GM12878 (cell line): ENCODE results near the gene SLC4A3. TPM values are rescaled to one million over a fixed set of nuclear protein-coding genes. Genes with fewer than 3 reads are reported as not detected.

Experiments used
- ATAC-seq: fragments of 200-7000 bp; cut with Tn5 transposase; 3 replicates; pipeline ENCODE4 v1.9.1; 2020; ENCODE audit warnings: mild to moderate bottlenecking, moderate library complexity
- BruUV-seq: library from RNA; stranded (reverse); fragments of 400-500 nt; replicated peaks from 2 replicates; lab custom pipeline; 2021; lab: Mats Ljungman, UMichigan
- CTCF ChIA-PET: fragments of 300-600 bp; sonication (Branson Sonifier 250); formaldehyde crosslinking; extraction: SDS; loops from one replicate; lab custom pipeline; 2021; ENCODE audit warnings: inconsistent platforms; lab: Yijun Ruan, JAX
- POLR2A ChIA-PET: fragments of 350-600 bp; formaldehyde crosslinking; extraction: SDS; loops from one replicate; lab custom pipeline; 2021; ENCODE audit warnings: inconsistent platforms; lab: Charles Lee
- RAD21 ChIA-PET: fragments of 300-600 bp; sonication (Branson Sonifier 250); formaldehyde crosslinking; loops from one replicate; lab custom pipeline; 2023; ENCODE audit warnings: antibody characterized with exemption; ENCODE audit not compliant: unreplicated experiment; lab: Charles Lee
- SMC1A ChIA-PET: fragments of 300-600 bp; sonication (Branson Sonifier 250); formaldehyde crosslinking; loops from one replicate; lab custom pipeline; 2023; ENCODE audit not compliant: unreplicated experiment, uncharacterized antibody; lab: Charles Lee
- DNase-seq: peaks from one replicate; pipeline ENCODE4 v3.0.0-alpha.2; 2011; ENCODE audit warnings: low read depth, low spot score
- FAIRE-seq: peaks from 3 replicates; lab custom pipeline; 2011; peaks lifted over from hg19 to GRCh38; lab: Jason Lieb, UNC
- H2AFZ ChIP-seq: 2 replicates; pipeline ENCODE4 v1.6.0; 2011; ENCODE audit warnings: low read depth, low read length, control low read depth; ENCODE audit not compliant: control insufficient read depth
- H3K27ac ChIP-seq: 2 replicates; pipeline ENCODE4 v1.5.1; 2011; ENCODE audit warnings: control low read depth; ENCODE audit not compliant: control insufficient read depth, insufficient read depth
- H3K27me3 ChIP-seq, 2 experiments: replicated peaks in 1 of 2; 2 replicates each; pipeline versions ENCODE4 v1.6.0 to v1.6.1; 2011; ENCODE audit warnings: low read length in 1 of 2; ENCODE audit not compliant: control insufficient read depth in 2 of 2, insufficient read depth in 2 of 2
- H3K36me3 ChIP-seq, 2 experiments: 2 replicates each; pipeline ENCODE4 v1.5.1; 2011; ENCODE audit warnings: low read length in 1 of 2; ENCODE audit not compliant: control insufficient read depth in 2 of 2, insufficient read depth in 2 of 2
- H3K4me1 ChIP-seq: 2 replicates; pipeline ENCODE4 v1.6.1; 2011; ENCODE audit warnings: mild to moderate bottlenecking, low read length, moderate library complexity, mixed read lengths; ENCODE audit not compliant: control insufficient read depth, insufficient read depth
- H3K4me2 ChIP-seq: 2 replicates; pipeline ENCODE4 v1.6.0; 2011; ENCODE audit warnings: control low read depth; ENCODE audit not compliant: control insufficient read depth, insufficient read depth
- H3K4me3 ChIP-seq: fragments of 200-600 bp; sonication (generic); 2 replicates; pipeline ENCODE4 v1.5.1; 2016
- H3K79me2 ChIP-seq: 2 replicates; pipeline ENCODE4 v1.6.0; 2011; ENCODE audit warnings: low read length; ENCODE audit not compliant: control insufficient read depth, insufficient read depth
- H3K9ac ChIP-seq: 2 replicates; pipeline ENCODE4 v1.8.0; 2011; ENCODE audit warnings: low read length, control low read depth, mixed read lengths; ENCODE audit not compliant: control insufficient read depth, insufficient read depth
- H3K9me3 ChIP-seq: replicated peaks from 3 replicates; pipeline ENCODE4 v1.5.1; 2011; ENCODE audit warnings: mild to moderate bottlenecking, low read length; ENCODE audit not compliant: control insufficient read depth, insufficient read depth
- H4K20me1 ChIP-seq: 2 replicates; pipeline ENCODE4 v1.6.0; 2011; ENCODE audit not compliant: control insufficient read depth, insufficient read depth
- BRCA1 ChIP-seq: IDR thresholded peaks from 2 replicates; pipeline ENCODE4 v1.6.1; 2011; ENCODE audit warnings: low read depth, low read length, improper control_type of control experiment
- CHD4 ChIP-seq: fragments of 200-600 bp; sonication (generic); IDR thresholded peaks from 2 replicates; pipeline ENCODE4 v1.6.1; 2016; ENCODE audit warnings: mild to moderate bottlenecking
- KLF5 ChIP-seq: fragments of 450-650 bp; IDR thresholded peaks from 2 replicates; pipeline ENCODE4 v1.6.1; 2014; ENCODE audit warnings: mild to moderate bottlenecking; ENCODE audit not compliant: partially characterized antibody
- NR2C1 ChIP-seq: fragments of 450-650 bp; IDR thresholded peaks from 2 replicates; pipeline ENCODE4 v1.6.1; 2017; ENCODE audit warnings: antibody characterized with exemption, mild to moderate bottlenecking, moderate library complexity
- RBBP5 ChIP-seq: fragments of 200-600 bp; sonication (generic); conservative IDR thresholded peaks from 2 replicates; pipeline ENCODE4 v1.6.1; 2016
- RFX5 ChIP-seq: IDR thresholded peaks from 2 replicates; pipeline ENCODE4 v1.6.1; 2011; ENCODE audit warnings: low read depth, low read length, improper control_type of control experiment
- SMC3 ChIP-seq: IDR thresholded peaks from 2 replicates; pipeline ENCODE4 v1.6.1; 2011; ENCODE audit warnings: low read length, improper control_type of control experiment, borderline replicate concordance
- SP1 ChIP-seq: IDR thresholded peaks from one replicate; pipeline ENCODE4 v1.6.1; 2011; ENCODE audit warnings: low read depth, low read length
- SPI1 ChIP-seq: IDR thresholded peaks from 2 replicates; pipeline ENCODE4 v1.6.1; 2011; ENCODE audit warnings: low read depth, mild to moderate bottlenecking, low read length, moderate library complexity, borderline replicate concordance; ENCODE audit not compliant: insufficient read depth
- STAT3 ChIP-seq: IDR thresholded peaks from 2 replicates; pipeline ENCODE4 v1.6.1; 2011; ENCODE audit warnings: low read depth, low read length, improper control_type of control experiment
- YBX1 ChIP-seq: fragments of 450-650 bp; IDR thresholded peaks from 2 replicates; pipeline ENCODE4 v1.6.1; 2016; ENCODE audit warnings: antibody characterized with exemption
- YY1 ChIP-seq: IDR thresholded peaks from 2 replicates; pipeline ENCODE4 v1.6.1; 2011; ENCODE audit warnings: low read depth, mild to moderate bottlenecking, low read length
- WGBS: methylation state at CpG from one replicate; pipeline ENCODE4 v1.1.6; 2016; ENCODE audit warnings: low lambda C conversion rate; ENCODE audit not compliant: insufficient replicate concordance, insufficient coverage; ENCODE audit errors: missing lambda C conversion rate; 5-methylcytosine and 5-hydroxymethylcytosine counted together
- in situ Hi-C: fragments of 300-500 bp; cut with MboI; formaldehyde crosslinking; loops from 9 replicates; pipeline ENCODE4 v1.14.3; 2018; ENCODE audit warnings: mixed read lengths
- intact Hi-C: fragments of 100-400 bp; cut with micrococcal nuclease; formaldehyde crosslinking; loops from one replicate; pipeline ENCODE4 v1.14.2; 2022; ENCODE audit not compliant: unreplicated experiment
- polyA plus RNA-seq, 11 experiments: library from polyadenylated mRNA; depleted of rRNA in 4 of 11; unstranded in 6 of 11; stranded (reverse) in 5 of 11; fragments of >200 nt; fragmentation: Nextera tagmentation in 4 of 11; fragmentation: Illumina TruSeq in 1 of 11; extraction: Ambion mirVana in 4 of 11; extraction: Trizol in 1 of 11; gene quantifications; 1 replicate in 1 of 11; 2 replicates in 10 of 11; pipeline versions ENCODE4 v1.2.1 to v1.2.3, GENCODE V29; 2011 to 2016; ENCODE audit warnings: inconsistent platforms in 2 of 11, missing spikeins in 2 of 11, low read depth in 1 of 11
- total RNA-seq, 4 experiments: library from RNA; depleted of rRNA in 3 of 4; stranded (reverse); fragments of >200 nt in 3 of 4; fragmentation: Illumina TruSeq in 1 of 4; extraction: Trizol in 1 of 4; gene quantifications; 2 replicates each; pipeline versions ENCODE4 v1.2.1 to v1.2.3, GENCODE V29; 2013 to 2021
- TF ChIP-seq, protein P1 (sequence below): fragments of 450-650 bp; IDR thresholded peaks from 2 replicates; pipeline ENCODE4 v1.6.1; 2014; ENCODE audit warnings: mild to moderate bottlenecking
- TF ChIP-seq, protein P2 (sequence below): fragments of 150-350 bp; IDR thresholded peaks from 2 replicates; pipeline ENCODE4 v1.6.1; 2016; ENCODE audit warnings: low read depth, low read length
- TF ChIP-seq, protein P3 (sequence below): fragments of 450-650 bp; IDR thresholded peaks from 2 replicates; pipeline ENCODE4 v1.6.1; 2017; ENCODE audit warnings: mild to moderate bottlenecking, low read depth, inconsistent platforms; ENCODE audit not compliant: poor library complexity, severe bottlenecking
- TF ChIP-seq, protein P4 (sequence below): fragments of 450-650 bp; formaldehyde crosslinking; IDR thresholded peaks from 2 replicates; pipeline ENCODE4 v1.4.0; 2020; ENCODE audit warnings: mild to moderate bottlenecking, moderate library complexity

The SLC4A3 gene
- total and polyA plus RNA-seq, 10 of the 15 experiments (the other 5 are each of a cell fraction or from before 2014, with no cell fraction given): 0.05 to 0.08 TPM; not detected in 8

DNA sequence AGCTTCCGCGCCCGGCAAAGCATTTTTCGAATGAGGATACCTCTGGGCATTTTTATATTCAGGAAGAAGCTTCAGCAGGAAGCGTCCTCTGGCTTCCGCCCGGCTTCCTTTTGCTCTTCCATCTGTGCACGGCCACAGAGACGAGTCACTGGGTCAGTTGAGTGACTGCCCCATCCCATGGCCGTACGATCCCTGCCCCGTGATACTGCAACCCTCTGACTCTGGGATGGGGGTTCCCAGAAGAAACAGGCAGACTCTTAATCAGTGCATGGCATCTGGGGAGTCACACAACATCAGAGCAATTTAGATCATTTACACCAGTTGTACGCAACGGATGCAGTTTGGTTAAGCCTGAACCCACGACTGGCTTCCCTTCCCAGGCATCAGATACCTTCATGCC, 40.9 kb downstream of the SLC4A3 start:
- Histone ChIP-seq H3K9ac (no peak overlapping the region), H3K4me1 (no peaks in the 10 kb centered on the region), H4K20me1 (no peaks in the 10 kb centered on the region), H3K27ac (no peak overlapping the region), H2AFZ (no peak overlapping the region), H3K27me3 (peaks cover 0 to 2% of the 10 kb centered on the region in 2 experiments; a peak in 1 of 4 replicates), H3K4me3 (no peak overlapping the region), H3K4me2 (no peak overlapping the region), H3K9me3 (no peaks in the 10 kb centered on the region; the same call in 2 of the 3 replicates), H3K36me3 (no peaks in the 10 kb centered on the region), H3K79me2 (no peaks in the 10 kb centered on the region)
- ChIA-PET RAD21 (no interaction called here), POLR2A (no interaction called here), CTCF (no interaction called here), SMC1A (no interaction called here)
- ATAC-seq (no peak), FAIRE-seq (no peak), DNase-seq (no peak)
- no TSS peak for BruUV-seq
- in situ Hi-C loops: no loop called here
- intact Hi-C loops: no loop called here
- WGBS: 68% methylated on average over 15 of the region's 15 CpGs
- TF ChIP-seq SP1: no peak
- TF ChIP-seq, protein P1, sequence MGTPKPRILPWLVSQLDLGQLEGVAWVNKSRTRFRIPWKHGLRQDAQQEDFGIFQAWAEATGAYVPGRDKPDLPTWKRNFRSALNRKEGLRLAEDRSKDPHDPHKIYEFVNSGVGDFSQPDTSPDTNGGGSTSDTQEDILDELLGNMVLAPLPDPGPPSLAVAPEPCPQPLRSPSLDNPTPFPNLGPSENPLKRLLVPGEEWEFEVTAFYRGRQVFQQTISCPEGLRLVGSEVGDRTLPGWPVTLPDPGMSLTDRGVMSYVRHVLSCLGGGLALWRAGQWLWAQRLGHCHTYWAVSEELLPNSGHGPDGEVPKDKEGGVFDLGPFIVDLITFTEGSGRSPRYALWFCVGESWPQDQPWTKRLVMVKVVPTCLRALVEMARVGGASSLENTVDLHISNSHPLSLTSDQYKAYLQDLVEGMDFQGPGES: no peak
- no peak for TF ChIP-seq BRCA1
- TF ChIP-seq YY1: no peak
- no peak for TF ChIP-seq SMC3
- TF ChIP-seq, protein P2, sequence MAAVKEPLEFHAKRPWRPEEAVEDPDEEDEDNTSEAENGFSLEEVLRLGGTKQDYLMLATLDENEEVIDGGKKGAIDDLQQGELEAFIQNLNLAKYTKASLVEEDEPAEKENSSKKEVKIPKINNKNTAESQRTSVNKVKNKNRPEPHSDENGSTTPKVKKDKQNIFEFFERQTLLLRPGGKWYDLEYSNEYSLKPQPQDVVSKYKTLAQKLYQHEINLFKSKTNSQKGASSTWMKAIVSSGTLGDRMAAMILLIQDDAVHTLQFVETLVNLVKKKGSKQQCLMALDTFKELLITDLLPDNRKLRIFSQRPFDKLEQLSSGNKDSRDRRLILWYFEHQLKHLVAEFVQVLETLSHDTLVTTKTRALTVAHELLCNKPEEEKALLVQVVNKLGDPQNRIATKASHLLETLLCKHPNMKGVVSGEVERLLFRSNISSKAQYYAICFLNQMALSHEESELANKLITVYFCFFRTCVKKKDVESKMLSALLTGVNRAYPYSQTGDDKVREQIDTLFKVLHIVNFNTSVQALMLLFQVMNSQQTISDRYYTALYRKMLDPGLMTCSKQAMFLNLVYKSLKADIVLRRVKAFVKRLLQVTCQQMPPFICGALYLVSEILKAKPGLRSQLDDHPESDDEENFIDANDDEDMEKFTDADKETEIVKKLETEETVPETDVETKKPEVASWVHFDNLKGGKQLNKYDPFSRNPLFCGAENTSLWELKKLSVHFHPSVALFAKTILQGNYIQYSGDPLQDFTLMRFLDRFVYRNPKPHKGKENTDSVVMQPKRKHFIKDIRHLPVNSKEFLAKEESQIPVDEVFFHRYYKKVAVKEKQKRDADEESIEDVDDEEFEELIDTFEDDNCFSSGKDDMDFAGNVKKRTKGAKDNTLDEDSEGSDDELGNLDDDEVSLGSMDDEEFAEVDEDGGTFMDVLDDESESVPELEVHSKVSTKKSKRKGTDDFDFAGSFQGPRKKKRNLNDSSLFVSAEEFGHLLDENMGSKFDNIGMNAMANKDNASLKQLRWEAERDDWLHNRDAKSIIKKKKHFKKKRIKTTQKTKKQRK: no peak
- TF ChIP-seq CHD4: no peak
- no peak for TF ChIP-seq RFX5
- no peak for TF ChIP-seq SPI1
- TF ChIP-seq KLF5: no peak
- TF ChIP-seq RBBP5: no peak
- TF ChIP-seq YBX1: no peak
- TF ChIP-seq, protein P3, sequence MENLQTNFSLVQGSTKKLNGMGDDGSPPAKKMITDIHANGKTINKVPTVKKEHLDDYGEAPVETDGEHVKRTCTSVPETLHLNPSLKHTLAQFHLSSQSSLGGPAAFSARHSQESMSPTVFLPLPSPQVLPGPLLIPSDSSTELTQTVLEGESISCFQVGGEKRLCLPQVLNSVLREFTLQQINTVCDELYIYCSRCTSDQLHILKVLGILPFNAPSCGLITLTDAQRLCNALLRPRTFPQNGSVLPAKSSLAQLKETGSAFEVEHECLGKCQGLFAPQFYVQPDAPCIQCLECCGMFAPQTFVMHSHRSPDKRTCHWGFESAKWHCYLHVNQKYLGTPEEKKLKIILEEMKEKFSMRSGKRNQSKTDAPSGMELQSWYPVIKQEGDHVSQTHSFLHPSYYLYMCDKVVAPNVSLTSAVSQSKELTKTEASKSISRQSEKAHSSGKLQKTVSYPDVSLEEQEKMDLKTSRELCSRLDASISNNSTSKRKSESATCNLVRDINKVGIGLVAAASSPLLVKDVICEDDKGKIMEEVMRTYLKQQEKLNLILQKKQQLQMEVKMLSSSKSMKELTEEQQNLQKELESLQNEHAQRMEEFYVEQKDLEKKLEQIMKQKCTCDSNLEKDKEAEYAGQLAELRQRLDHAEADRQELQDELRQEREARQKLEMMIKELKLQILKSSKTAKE: no peak
- no peak for TF ChIP-seq STAT3
- TF ChIP-seq, protein P4, sequence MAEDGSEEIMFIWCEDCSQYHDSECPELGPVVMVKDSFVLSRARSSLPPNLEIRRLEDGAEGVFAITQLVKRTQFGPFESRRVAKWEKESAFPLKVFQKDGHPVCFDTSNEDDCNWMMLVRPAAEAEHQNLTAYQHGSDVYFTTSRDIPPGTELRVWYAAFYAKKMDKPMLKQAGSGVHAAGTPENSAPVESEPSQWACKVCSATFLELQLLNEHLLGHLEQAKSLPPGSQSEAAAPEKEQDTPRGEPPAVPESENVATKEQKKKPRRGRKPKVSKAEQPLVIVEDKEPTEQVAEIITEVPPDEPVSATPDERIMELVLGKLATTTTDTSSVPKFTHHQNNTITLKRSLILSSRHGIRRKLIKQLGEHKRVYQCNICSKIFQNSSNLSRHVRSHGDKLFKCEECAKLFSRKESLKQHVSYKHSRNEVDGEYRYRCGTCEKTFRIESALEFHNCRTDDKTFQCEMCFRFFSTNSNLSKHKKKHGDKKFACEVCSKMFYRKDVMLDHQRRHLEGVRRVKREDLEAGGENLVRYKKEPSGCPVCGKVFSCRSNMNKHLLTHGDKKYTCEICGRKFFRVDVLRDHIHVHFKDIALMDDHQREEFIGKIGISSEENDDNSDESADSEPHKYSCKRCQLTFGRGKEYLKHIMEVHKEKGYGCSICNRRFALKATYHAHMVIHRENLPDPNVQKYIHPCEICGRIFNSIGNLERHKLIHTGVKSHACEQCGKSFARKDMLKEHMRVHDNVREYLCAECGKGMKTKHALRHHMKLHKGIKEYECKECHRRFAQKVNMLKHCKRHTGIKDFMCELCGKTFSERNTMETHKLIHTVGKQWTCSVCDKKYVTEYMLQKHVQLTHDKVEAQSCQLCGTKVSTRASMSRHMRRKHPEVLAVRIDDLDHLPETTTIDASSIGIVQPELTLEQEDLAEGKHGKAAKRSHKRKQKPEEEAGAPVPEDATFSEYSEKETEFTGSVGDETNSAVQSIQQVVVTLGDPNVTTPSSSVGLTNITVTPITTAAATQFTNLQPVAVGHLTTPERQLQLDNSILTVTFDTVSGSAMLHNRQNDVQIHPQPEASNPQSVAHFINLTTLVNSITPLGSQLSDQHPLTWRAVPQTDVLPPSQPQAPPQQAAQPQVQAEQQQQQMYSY (CRISPR knock-in tag): no peak
- TF ChIP-seq NR2C1: no peak
